Measurements from ENCODE around the gene OR2A42. TPM values are rescaled to one million over a fixed set of nuclear protein-coding genes. Genes with fewer than 3 reads are reported as not detected.
"Not testable (repeated sequence)": the region's sequence is repeated elsewhere in the genome, so short reads cannot be mapped to it uniquely, and the experiment has no call there.

The OR2A42 gene
- total and polyA plus RNA-seq, 2 experiments from 2014 or later = 0.10 to 0.46 TPM

DNA sequence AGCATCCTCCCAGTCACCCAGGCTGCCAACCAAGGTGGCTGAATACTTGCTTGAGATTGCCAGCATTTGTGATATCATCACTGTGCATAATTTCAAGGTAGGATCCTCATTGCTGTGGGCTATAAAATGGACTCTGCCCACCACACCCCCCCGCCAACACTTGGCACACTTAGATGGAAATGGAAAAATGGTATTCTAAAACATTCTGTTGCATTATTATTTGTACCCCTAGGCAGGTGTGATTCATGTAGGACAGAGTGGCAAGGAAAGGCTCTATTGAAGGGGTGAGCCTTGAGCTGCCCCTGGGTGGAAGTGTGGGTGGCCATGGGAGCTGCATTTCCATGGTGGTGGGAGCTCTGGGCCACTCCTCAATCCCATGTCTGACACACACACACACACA lies 20.8 kb downstream of the OR2A42 start:
- not testable (repeated sequence) for H3K79me2 ChIP-seq; H3K36me3 ChIP-seq (replicated peaks; ENCODE audit: insufficient read depth, low read depth); H2AFZ ChIP-seq; H3K9me3 ChIP-seq (ENCODE audit: low read depth); H4K20me1 ChIP-seq (ENCODE audit: insufficient read depth, poor library complexity, severe bottlenecking); DNase-seq (ENCODE audit: low spot score); H3K4me1 ChIP-seq (ENCODE audit: insufficient read depth); H3K27me3 ChIP-seq; H3K4me3 ChIP-seq; H3K9me2 ChIP-seq (replicated peaks; ENCODE audit: insufficient read depth); H3K27ac ChIP-seq; H3K4me2 ChIP-seq
- 100% methylated on average over 1 of the region's 1 CpG for WGBS (ENCODE audit: low lambda C conversion rate, missing lambda C conversion rate)

DNA sequence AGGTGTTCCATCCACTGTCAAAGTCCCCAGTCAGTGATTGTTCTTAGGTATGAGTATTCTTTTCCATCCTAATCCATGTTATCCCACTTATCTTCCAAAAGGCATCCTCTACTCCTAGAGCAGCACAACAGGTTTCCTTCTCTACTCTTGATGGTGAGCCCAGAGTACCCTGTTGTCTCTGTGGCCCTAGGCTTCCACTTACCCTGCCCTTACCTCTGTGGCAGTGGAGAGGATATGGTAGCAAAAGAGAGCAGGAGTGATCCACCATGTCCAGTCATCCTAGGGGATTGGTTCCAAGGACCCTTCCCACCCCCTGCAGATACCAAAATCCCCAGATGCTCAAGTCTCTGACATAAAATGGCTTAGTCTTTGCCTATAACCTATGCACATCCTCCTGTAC lies 22.2 kb downstream of the OR2A42 start:
- not testable (repeated sequence) for H3K4me1 ChIP-seq (ENCODE audit: insufficient read depth); H3K79me2 ChIP-seq; H3K27ac ChIP-seq; H3K4me3 ChIP-seq; H2AFZ ChIP-seq; H3K9me3 ChIP-seq (ENCODE audit: low read depth); DNase-seq (ENCODE audit: low spot score); H3K4me2 ChIP-seq; H4K20me1 ChIP-seq (ENCODE audit: insufficient read depth, poor library complexity, severe bottlenecking); H3K27me3 ChIP-seq; H3K36me3 ChIP-seq (replicated peaks; ENCODE audit: insufficient read depth, low read depth); H3K9me2 ChIP-seq (replicated peaks; ENCODE audit: insufficient read depth)

GRCh38 chr7:144205306-144205705 lies 34.1 kb downstream of the OR2A42 start:
- H3K27me3 ChIP-seq, H3K27ac ChIP-seq: not testable (repeated sequence)

DNA sequence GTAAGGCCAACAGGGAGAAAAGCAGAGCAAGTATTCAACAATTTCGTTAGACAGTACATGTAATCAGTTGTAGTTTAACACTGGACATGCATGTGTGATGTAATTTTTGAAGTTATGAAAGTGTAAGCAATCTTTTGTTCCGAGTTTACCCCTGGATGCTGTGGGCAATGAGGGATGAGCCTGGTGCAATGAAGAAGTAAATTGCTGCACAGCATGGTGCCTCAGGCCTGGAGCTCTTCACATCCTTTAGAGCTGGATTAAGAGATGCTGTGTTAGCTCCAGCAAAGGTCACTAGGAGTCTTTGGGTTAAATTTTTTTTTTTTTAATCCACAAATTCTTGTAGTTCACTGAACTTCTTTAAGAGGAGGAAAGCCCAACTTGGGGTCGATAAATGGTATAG lies 36.3 kb downstream of the OR2A42 start:
- not testable (repeated sequence) for H3K4me2 ChIP-seq; H3K4me3 ChIP-seq; H3K9me2 ChIP-seq (replicated peaks; ENCODE audit: insufficient read depth); DNase-seq (ENCODE audit: low spot score); H2AFZ ChIP-seq; H4K20me1 ChIP-seq (ENCODE audit: insufficient read depth, poor library complexity, severe bottlenecking); H3K9me3 ChIP-seq (ENCODE audit: low read depth); H3K27ac ChIP-seq; H3K27me3 ChIP-seq; H3K36me3 ChIP-seq (replicated peaks; ENCODE audit: insufficient read depth, low read depth); H3K4me1 ChIP-seq (ENCODE audit: insufficient read depth); H3K79me2 ChIP-seq
- WGBS (ENCODE audit: low lambda C conversion rate, missing lambda C conversion rate) = no CpG with 5 or more reads among the region's 3 CpGs

More at GRCh38 chr7:144205306-144205705, 34.1 kb downstream of the OR2A42 start:
- H3K36me3 ChIP-seq (replicated peaks; ENCODE audit: insufficient read depth, low read depth); H3K9me3 ChIP-seq (ENCODE audit: low read depth); H2AFZ ChIP-seq; H3K4me3 ChIP-seq; DNase-seq (ENCODE audit: low spot score); H3K79me2 ChIP-seq; H3K4me1 ChIP-seq (ENCODE audit: insufficient read depth); H3K9me2 ChIP-seq (replicated peaks; ENCODE audit: insufficient read depth); H3K4me2 ChIP-seq; H4K20me1 ChIP-seq (ENCODE audit: insufficient read depth, poor library complexity, severe bottlenecking): not testable (repeated sequence)
- whole genome bisulfite sequencing (ENCODE audit: low lambda C conversion rate, missing lambda C conversion rate) = no CpG with 5 or more reads among the region's 5 CpGs

DNA sequence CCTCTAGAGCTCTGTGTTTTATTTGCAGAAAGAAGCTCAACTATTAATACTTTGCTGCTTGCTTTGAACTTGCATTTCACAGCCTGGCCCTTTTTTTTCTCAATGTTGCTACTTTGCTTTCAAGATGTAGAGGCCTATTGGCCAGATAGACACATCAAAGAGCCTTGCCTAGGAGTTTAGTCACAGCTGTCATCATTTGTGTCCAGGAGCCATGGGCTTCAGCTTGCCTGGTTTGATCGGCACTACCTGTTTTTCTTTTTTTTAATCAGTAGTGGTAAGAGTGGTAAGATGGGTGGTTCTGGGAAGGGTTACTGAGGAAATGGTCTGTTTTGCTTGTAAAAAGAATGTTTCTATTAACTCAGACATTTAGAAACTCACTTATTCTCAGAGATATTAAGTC lies 37.4 kb downstream of the OR2A42 start:
- not testable (repeated sequence) for H4K20me1 ChIP-seq (ENCODE audit: insufficient read depth, poor library complexity, severe bottlenecking)

DNA sequence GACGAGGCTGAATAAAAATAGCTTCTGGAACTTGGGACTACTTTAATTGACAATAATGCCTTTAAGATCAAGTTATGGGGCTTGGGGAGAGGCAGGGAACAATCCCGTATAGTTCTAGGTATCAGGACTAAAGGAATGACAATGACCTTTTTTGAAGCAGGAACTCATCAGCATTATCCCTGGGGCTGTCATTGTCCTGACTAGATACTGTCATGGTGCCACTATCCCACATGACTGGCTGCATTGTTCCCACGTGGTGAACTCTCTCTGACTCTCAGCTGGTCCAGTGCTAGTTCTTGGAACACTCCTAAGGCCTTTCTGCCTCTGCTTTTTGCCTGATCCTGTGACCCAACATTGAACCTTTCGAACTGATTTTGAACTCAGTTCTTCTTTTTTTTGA lies 40.5 kb downstream of the OR2A42 start:
- WGBS (ENCODE audit: low lambda C conversion rate, missing lambda C conversion rate) = 80% methylated on average over 3 of the region's 4 CpGs
- not testable (repeated sequence) for H3K9me2 ChIP-seq (replicated peaks; ENCODE audit: insufficient read depth); DNase-seq (ENCODE audit: low spot score); H3K4me2 ChIP-seq; H3K27me3 ChIP-seq; H3K4me3 ChIP-seq; H3K27ac ChIP-seq; H4K20me1 ChIP-seq (ENCODE audit: insufficient read depth, poor library complexity, severe bottlenecking); H3K9me3 ChIP-seq (ENCODE audit: low read depth); H2AFZ ChIP-seq; H3K4me1 ChIP-seq (ENCODE audit: insufficient read depth); H3K79me2 ChIP-seq; H3K36me3 ChIP-seq (replicated peaks; ENCODE audit: insufficient read depth, low read depth)

More for the DNA sequence above, 37.4 kb downstream of the OR2A42 start:
- not testable (repeated sequence) for H3K36me3 ChIP-seq (replicated peaks; ENCODE audit: insufficient read depth, low read depth); H3K4me1 ChIP-seq (ENCODE audit: insufficient read depth); H3K4me3 ChIP-seq; H3K27me3 ChIP-seq; H3K9me2 ChIP-seq (replicated peaks; ENCODE audit: insufficient read depth); H2AFZ ChIP-seq; H3K4me2 ChIP-seq; DNase-seq (ENCODE audit: low spot score); H3K9me3 ChIP-seq (ENCODE audit: low read depth); H3K79me2 ChIP-seq; H3K27ac ChIP-seq
- WGBS (ENCODE audit: low lambda C conversion rate, missing lambda C conversion rate) = no CpG with 5 or more reads among the region's 1 CpG

DNA sequence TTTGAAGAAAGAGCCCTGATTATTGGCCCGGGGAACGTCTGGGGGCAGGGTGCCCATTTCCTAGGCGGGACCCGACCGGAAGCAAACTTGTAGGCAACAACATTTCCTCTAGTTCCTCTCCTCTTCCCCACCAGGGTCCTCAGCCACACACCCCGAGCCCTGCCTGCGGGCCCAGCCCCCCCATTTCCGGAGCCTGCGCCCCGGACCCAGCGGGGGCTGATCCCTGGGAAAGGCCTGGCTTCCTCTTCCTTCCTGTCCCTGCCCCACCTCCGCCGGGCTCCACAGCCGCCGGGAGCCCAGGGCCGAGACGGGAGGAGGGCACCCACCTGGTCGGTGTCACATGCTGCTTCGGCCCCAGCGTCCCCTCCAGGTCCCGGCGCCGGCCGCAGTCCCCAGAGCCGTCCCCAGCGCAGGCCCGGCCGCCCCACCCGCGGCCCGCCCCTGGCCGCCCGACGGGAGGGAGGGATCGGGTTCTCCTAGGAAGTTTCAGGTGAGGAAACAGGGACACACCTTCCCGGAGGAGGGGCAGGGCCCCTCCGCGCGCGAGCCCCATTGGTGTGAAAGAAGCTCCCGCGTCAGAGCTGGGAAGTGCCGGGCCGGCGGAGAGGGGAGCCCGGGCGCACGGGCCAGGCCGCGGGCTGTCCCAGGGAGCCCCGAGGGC lies 44.1 kb downstream of the OR2A42 start, which contains the start of gene ARHGEF35:
ARHGEF35 (minus strand) TSS at position 622 of the 661 bp plus-strand sequence. CDS start 7,450 bp downstream, outside the sequence.
- H3K36me3 ChIP-seq (replicated peaks; ENCODE audit: insufficient read depth, low read depth); H3K9me3 ChIP-seq (ENCODE audit: low read depth); H3K27ac ChIP-seq; H3K4me3 ChIP-seq; H3K4me1 ChIP-seq (ENCODE audit: insufficient read depth); H3K27me3 ChIP-seq; H3K79me2 ChIP-seq; H4K20me1 ChIP-seq (ENCODE audit: insufficient read depth, poor library complexity, severe bottlenecking); H3K9me2 ChIP-seq (replicated peaks; ENCODE audit: insufficient read depth); DNase-seq (ENCODE audit: low spot score); H3K4me2 ChIP-seq; H2AFZ ChIP-seq: not testable (repeated sequence)
- no CpG with 5 or more reads among the region's 51 CpGs for WGBS (ENCODE audit: low lambda C conversion rate, missing lambda C conversion rate)

GRCh38 chr7:144194453-144194852 lies 45.0 kb downstream of the OR2A42 start:
- not testable (repeated sequence) for H3K27me3 ChIP-seq; H2AFZ ChIP-seq; H3K36me3 ChIP-seq (replicated peaks; ENCODE audit: insufficient read depth, low read depth); DNase-seq (ENCODE audit: low spot score); H4K20me1 ChIP-seq (ENCODE audit: insufficient read depth, poor library complexity, severe bottlenecking); H3K4me1 ChIP-seq (ENCODE audit: insufficient read depth); H3K9me3 ChIP-seq (ENCODE audit: low read depth); H3K27ac ChIP-seq; H3K79me2 ChIP-seq; H3K9me2 ChIP-seq (replicated peaks; ENCODE audit: insufficient read depth); H3K4me3 ChIP-seq; H3K4me2 ChIP-seq
- no CpG with 5 or more reads among the region's 6 CpGs for WGBS (ENCODE audit: low lambda C conversion rate, missing lambda C conversion rate)

DNA sequence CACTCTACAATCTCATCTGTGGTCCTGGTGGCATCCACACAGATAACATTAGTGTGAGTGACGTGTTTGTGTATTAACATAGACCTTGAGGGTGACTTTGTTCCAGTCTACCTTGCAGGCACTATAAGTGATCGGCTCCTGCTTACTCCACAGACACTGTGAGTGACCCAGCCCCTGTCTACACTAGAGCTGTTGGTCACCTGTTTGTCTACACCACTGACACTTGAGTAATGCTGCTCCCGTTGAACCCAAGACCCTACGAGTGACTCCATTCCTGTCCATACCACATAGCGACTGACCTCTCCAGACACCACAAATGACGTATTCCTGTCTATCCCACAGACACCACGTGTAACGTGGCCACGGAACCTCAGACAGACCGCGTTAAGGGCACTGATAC lies 45.6 kb downstream of the OR2A42 start:
- not testable (repeated sequence) for H4K20me1 ChIP-seq (ENCODE audit: insufficient read depth, poor library complexity, severe bottlenecking)

More for the DNA sequence above, 45.6 kb downstream of the OR2A42 start:
- WGBS (ENCODE audit: low lambda C conversion rate, missing lambda C conversion rate) = 96% methylated on average over 2 of the region's 11 CpGs
- not testable (repeated sequence) for H2AFZ ChIP-seq; DNase-seq (ENCODE audit: low spot score); H3K4me3 ChIP-seq; H3K27ac ChIP-seq; H3K4me2 ChIP-seq; H3K9me3 ChIP-seq (ENCODE audit: low read depth); H3K27me3 ChIP-seq; H3K9me2 ChIP-seq (replicated peaks; ENCODE audit: insufficient read depth); H3K4me1 ChIP-seq (ENCODE audit: insufficient read depth); H3K36me3 ChIP-seq (replicated peaks; ENCODE audit: insufficient read depth, low read depth); H3K79me2 ChIP-seq
